ENCODE data around the gene BICD1.

DNA sequence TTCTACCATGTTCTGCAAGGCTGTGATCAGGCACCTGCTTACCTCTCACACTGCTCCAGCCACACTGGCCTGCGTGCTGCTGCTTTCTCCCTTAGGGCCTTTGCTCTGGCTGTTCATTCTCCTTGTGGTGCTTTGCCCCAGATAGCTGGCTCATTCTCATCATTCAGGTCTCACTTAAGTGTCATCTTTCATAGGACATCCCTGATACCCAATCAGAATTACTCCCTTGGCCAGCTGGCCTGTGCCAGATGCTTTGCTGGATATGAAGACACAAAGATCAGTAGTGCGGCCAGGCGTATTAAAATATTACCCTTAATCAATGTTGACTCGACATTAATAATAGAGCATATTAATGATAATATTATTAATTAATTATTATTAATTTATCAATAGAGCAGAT is 148.9 kb downstream of the BICD1 start:
- TF ChIP-seq, protein P1, sequence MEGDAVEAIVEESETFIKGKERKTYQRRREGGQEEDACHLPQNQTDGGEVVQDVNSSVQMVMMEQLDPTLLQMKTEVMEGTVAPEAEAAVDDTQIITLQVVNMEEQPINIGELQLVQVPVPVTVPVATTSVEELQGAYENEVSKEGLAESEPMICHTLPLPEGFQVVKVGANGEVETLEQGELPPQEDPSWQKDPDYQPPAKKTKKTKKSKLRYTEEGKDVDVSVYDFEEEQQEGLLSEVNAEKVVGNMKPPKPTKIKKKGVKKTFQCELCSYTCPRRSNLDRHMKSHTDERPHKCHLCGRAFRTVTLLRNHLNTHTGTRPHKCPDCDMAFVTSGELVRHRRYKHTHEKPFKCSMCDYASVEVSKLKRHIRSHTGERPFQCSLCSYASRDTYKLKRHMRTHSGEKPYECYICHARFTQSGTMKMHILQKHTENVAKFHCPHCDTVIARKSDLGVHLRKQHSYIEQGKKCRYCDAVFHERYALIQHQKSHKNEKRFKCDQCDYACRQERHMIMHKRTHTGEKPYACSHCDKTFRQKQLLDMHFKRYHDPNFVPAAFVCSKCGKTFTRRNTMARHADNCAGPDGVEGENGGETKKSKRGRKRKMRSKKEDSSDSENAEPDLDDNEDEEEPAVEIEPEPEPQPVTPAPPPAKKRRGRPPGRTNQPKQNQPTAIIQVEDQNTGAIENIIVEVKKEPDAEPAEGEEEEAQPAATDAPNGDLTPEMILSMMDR (conservative IDR thresholded peaks at IDR 0.05): no peak
- TF ChIP-seq ZFX (IDR thresholded peaks at IDR 0.05): no peak
